Thyroid gland (tissue), 4 donors: ENCODE measurements around the gene NCAPG. TPM values are rescaled to one million over a fixed set of nuclear protein-coding genes. Genes with fewer than 3 reads are reported as not detected.
A peak's percentile ranks its signal among the peaks of the same experiment; 100 is the strongest.

Experiments used
- DNase-seq, 2 donors: peaks; one replicate each; pipeline ENCODE4 v3.0.0-alpha.2; 2019
- H3K27ac ChIP-seq, 3 donors: fragments of 200-600 bp; sonication (generic); 1 replicate in 2 of 3; 2 replicates in 1 of 3; pipeline ENCODE4 v1.5.1; 2016 to 2019; ENCODE audit warnings: mild to moderate bottlenecking in 1 of 3, moderate library complexity in 1 of 3
- H3K27me3 ChIP-seq: fragments of 200-600 bp; sonication (generic); one replicate; pipeline ENCODE4 v1.5.1; 2019
- H3K36me3 ChIP-seq, 2 donors: fragments of 200-600 bp; sonication (generic); one replicate each; pipeline ENCODE4 v1.5.1; 2016 to 2019
- H3K4me1 ChIP-seq, 2 donors: fragments of 200-600 bp; sonication (generic); one replicate each; pipeline ENCODE4 v1.5.1; 2017 to 2019
- H3K4me3 ChIP-seq, 3 donors: fragments of 200-600 bp; sonication (generic); replicated peaks in 1 of 3; 1 replicate in 2 of 3; 2 replicates in 1 of 3; pipeline ENCODE4 v1.5.1; 2016; ENCODE audit warnings: mild to moderate bottlenecking in 1 of 3
- H3K9me3 ChIP-seq: fragments of 200-600 bp; sonication (generic); one replicate; pipeline ENCODE4 v1.5.1; 2017
- CTCF ChIP-seq, 6 experiments: fragments of 200-600 bp in 3 of 6; fragments of 450-650 bp in 3 of 6; sonication (generic) in 3 of 6; IDR thresholded peaks; one replicate each; pipeline ENCODE4 v1.5.1; 2016 to 2019; ENCODE audit warnings: antibody characterized with exemption in 6 of 6, mild to moderate bottlenecking in 2 of 6, inconsistent platforms in 1 of 6, moderate library complexity in 1 of 6
- POLR2A ChIP-seq, 2 donors: fragments of 450-650 bp; IDR thresholded peaks; one replicate each; pipeline ENCODE4 v1.6.1; 2017; ENCODE audit warnings: antibody characterized with exemption in 2 of 2, mild to moderate bottlenecking in 2 of 2, moderate library complexity in 1 of 2
- WGBS, 2 donors: methylation state at CpG; one replicate each; pipeline ENCODE4 v1.1.5; 2017; 5-methylcytosine and 5-hydroxymethylcytosine counted together
- intact Hi-C: fragments of 100-400 bp; cut with DNase I; formaldehyde crosslinking; loops from one replicate; pipeline ENCODE4 v1.15.1; 2023
- total RNA-seq, 4 donors: library from RNA; depleted of rRNA; stranded (reverse); fragments of >200 nt; gene quantifications; one replicate each; pipeline ENCODE4 v1.2.3, GENCODE V29; 2016

NCAPG gene, protein sequence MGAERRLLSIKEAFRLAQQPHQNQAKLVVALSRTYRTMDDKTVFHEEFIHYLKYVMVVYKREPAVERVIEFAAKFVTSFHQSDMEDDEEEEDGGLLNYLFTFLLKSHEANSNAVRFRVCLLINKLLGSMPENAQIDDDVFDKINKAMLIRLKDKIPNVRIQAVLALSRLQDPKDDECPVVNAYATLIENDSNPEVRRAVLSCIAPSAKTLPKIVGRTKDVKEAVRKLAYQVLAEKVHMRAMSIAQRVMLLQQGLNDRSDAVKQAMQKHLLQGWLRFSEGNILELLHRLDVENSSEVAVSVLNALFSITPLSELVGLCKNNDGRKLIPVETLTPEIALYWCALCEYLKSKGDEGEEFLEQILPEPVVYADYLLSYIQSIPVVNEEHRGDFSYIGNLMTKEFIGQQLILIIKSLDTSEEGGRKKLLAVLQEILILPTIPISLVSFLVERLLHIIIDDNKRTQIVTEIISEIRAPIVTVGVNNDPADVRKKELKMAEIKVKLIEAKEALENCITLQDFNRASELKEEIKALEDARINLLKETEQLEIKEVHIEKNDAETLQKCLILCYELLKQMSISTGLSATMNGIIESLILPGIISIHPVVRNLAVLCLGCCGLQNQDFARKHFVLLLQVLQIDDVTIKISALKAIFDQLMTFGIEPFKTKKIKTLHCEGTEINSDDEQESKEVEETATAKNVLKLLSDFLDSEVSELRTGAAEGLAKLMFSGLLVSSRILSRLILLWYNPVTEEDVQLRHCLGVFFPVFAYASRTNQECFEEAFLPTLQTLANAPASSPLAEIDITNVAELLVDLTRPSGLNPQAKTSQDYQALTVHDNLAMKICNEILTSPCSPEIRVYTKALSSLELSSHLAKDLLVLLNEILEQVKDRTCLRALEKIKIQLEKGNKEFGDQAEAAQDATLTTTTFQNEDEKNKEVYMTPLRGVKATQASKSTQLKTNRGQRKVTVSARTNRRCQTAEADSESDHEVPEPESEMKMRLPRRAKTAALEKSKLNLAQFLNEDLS
- total RNA-seq = 1 to 10 TPM in 1 of 4 donors, under 1 TPM in 2, not detected in 1; 0.56 to 1.3 (median 0.92) TPM

DNA sequence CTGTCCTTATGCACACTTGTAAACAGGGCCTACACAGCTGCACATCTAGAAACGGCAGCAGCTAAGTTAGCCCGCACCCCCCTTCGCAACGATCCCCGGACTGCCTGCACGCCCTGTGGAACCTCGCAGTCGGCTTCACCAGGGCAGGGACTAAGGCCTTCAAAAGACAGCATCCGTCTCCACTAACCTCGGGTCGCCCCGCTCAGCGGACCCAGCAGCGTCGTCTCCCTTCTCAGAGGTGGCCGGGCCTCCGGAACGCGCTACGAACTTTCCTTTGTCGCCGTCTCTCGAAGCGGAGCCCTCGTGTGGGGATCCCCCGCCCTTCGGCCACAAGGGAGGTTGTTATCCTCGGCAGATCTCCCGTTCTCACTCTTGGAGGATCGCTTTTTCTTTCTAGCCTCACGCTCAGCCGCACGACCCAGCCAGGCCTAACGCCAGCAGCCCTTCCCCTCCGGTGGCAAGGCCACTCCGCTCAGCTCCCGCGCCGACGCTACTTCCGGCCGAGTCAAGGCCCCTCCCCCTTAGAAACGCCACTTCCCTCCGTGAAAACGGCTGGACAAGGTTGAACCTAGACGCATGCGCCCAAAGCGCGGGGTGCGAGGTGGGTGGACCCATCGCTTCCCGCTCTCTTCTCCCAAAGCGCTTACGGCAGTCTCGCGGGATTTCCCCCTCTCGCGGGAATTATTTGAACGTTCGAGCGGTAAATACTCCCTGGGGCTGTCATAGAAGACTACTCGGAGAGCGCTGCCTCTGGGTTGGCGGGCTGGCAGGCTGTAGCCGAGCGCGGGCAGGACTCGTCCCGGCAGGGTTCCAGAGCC lies at the start of gene NCAPG, which contains the start of gene DCAF16:
Gene NCAPG (plus strand): TSS at position 720 of the 818 bp plus-strand sequence. CDS start 99 bp downstream, outside the sequence.
Gene DCAF16 (minus strand): TSS at position 498 of the 818 bp plus-strand sequence. CDS start 6,616 bp downstream, outside the sequence.
- DNase-seq = peak; percentile 99
- H3K4me1 ChIP-seq = peaks cover 26 to 30% of the 10 kb centered on the region in 2 donors
- intact Hi-C loops = loop anchor here (10.0 kb wide), 1 partner anchor 784 kb away; no protein-coding TSS in a partner anchor
- no peaks in the 10 kb centered on the region for H3K27me3 ChIP-seq
- 0 to 1% methylated on average over 34 of the region's 69 CpGs for WGBS, 2 donors
- peak within 1 kb of the TSS; percentile 55 to 97 (median 63) for H3K4me3 ChIP-seq
- TF ChIP-seq CTCF (IDR thresholded peaks at IDR 0.05) (no peak), POLR2A (IDR thresholded peaks at IDR 0.05) (peak in 1 of 2 donors; percentile 98)
- H3K27ac ChIP-seq = peak within 1 kb of the TSS; percentile 92 to 97 (median 96)
- H3K9me3 ChIP-seq = no peaks in the 10 kb centered on the region
- no peaks in the 10 kb centered on the region for H3K36me3 ChIP-seq

DNA sequence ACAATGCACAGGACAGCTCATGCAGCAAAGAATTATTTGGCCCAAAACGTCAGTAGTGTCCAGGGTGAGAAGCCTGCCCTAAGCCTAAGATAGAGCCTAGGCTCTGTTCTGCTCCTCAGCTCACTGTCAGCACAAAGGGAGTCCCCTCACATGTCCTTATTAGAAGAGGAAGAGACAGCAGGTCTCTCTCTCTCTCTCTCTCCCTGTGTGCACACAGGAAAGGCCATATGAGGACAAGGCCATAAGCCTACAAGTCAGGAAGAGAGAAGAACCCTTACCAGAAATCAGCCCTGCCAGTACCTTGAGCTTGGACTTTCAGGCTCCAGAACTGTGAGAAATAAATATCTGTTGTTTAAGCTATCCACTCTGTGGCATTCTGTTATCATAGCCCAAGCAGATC lies 49.7 kb upstream of the NCAPG start:
- intact Hi-C loops = no loop called here
- TF ChIP-seq POLR2A (IDR thresholded peaks at IDR 0.05) (no peak), CTCF (IDR thresholded peaks at IDR 0.05) (no peak)
- no peaks in the 10 kb centered on the region for H3K36me3 ChIP-seq
- H3K27me3 ChIP-seq = no peaks in the 10 kb centered on the region
- H3K4me3 ChIP-seq = no peak overlapping the region
- H3K9me3 ChIP-seq = no peaks in the 10 kb centered on the region
- no peaks in the 10 kb centered on the region for H3K4me1 ChIP-seq
- WGBS, 2 donors = 31 to 82% methylated on average over 1 of the region's 1 CpG
- no peak overlapping the region for H3K27ac ChIP-seq
- no peak for DNase-seq

DNA sequence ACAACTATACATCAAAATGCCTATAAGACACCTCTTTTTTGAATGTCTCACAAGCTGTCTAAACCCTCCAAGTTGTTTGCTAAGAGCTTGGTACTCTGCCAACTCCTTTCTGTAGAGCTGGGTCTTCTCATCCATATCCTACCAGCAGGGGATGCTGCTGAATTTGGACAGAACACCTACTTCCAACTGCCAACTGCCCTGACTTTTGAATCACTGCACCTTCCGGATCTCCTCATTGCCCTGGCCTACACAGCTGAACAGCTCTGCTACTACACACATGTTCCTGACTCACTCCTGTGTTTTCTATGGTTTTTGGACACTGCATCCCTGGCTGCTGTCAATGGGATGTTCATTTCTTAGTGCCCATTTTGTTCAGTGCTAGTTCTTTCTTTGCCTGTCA lies 48.1 kb upstream of the NCAPG start:
- H3K9me3 ChIP-seq = no peaks in the 10 kb centered on the region
- WGBS, 2 donors = 50 to 62% methylated on average over 1 of the region's 1 CpG
- no peak overlapping the region for H3K27ac ChIP-seq
- H3K4me1 ChIP-seq = no peaks in the 10 kb centered on the region
- no peak for DNase-seq
- no peak overlapping the region for H3K4me3 ChIP-seq
- TF ChIP-seq CTCF (IDR thresholded peaks at IDR 0.05) = no peak
- TF ChIP-seq POLR2A (IDR thresholded peaks at IDR 0.05) = no peak
- H3K27me3 ChIP-seq = no peaks in the 10 kb centered on the region
- intact Hi-C loops = no loop called here
- no peaks in the 10 kb centered on the region for H3K36me3 ChIP-seq

DNA sequence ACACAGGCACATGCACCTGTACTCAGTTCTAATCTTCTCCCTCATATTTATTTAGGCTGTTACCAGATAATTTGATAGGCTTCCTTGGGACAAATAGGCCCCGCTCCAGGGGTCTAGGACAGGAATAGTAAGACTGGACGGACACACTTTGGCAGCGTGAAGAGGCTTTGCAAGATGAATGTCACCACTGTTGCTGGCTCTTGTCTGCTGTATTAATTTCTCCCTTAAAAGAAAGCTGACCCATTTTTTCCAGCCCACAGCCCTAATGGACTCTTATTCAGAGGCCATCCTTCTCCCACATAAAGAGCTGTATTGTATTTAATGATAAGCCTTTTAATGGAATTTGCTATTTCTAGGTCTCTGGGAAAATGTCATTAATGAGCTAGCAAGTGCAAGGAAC lies 47.4 kb upstream of the NCAPG start:
- 87 to 95% methylated on average over 3 of the region's 3 CpGs for WGBS, 2 donors
- no peak for DNase-seq
- TF ChIP-seq CTCF (IDR thresholded peaks at IDR 0.05) (no peak), POLR2A (IDR thresholded peaks at IDR 0.05) (no peak)
- no peak overlapping the region for H3K27ac ChIP-seq
- no peaks in the 10 kb centered on the region for H3K9me3 ChIP-seq
- no peaks in the 10 kb centered on the region for H3K4me1 ChIP-seq
- H3K4me3 ChIP-seq = no peak overlapping the region
- intact Hi-C loops = no loop called here
- no peaks in the 10 kb centered on the region for H3K36me3 ChIP-seq
- H3K27me3 ChIP-seq = no peaks in the 10 kb centered on the region
